Type B pancreatic cell (in vitro differentiated cells): ENCODE data around the gene HNRNPF. TPM values are rescaled to one million over a fixed set of nuclear protein-coding genes. Genes with fewer than 3 reads are reported as not detected.
A peak's percentile ranks its signal among the peaks of the same experiment; 100 is the strongest.

Experiments
- DNase-seq: peaks from one replicate; pipeline ENCODE4 v3.0.0; 2021; ENCODE audit warnings: mixed read lengths; ENCODE audit not compliant: unreplicated experiment; ENCODE audit errors: extremely low spot score
- H3K27ac Mint-ChIP-seq: 2 replicates; pipeline ENCODE4 v1.8.0; 2021; ENCODE audit warnings: mild to moderate bottlenecking, mixed read lengths
- H3K27me3 Mint-ChIP-seq: 2 replicates; pipeline ENCODE4 v1.8.0; 2021; ENCODE audit warnings: mixed read lengths
- H3K36me3 Mint-ChIP-seq: 2 replicates; pipeline ENCODE4 v1.8.0; 2021; ENCODE audit warnings: mixed read lengths
- H3K4me1 Mint-ChIP-seq: one replicate; pipeline ENCODE4 v1.8.0; 2021; ENCODE audit warnings: mixed read lengths; ENCODE audit not compliant: unreplicated experiment
- H3K4me3 Mint-ChIP-seq: 2 replicates; pipeline ENCODE4 v1.8.0; 2021; ENCODE audit warnings: mild to moderate bottlenecking, mixed read lengths
- H3K9me3 Mint-ChIP-seq: 2 replicates; pipeline ENCODE4 v1.8.0; 2021; ENCODE audit warnings: mixed read lengths
- total RNA-seq: library from RNA; stranded (reverse); gene quantifications from 2 replicates; pipeline ENCODE4 v1.2.1, GENCODE V29; 2021; ENCODE audit warnings: low replicate concordance
- TF ChIP-seq, protein P1 (sequence below): fragments of 200-600 bp; sonication (generic); conservative IDR thresholded peaks from 2 replicates; pipeline ENCODE4 v1.5.0; 2021; ENCODE audit warnings: antibody characterized with exemption, mild to moderate bottlenecking

The HNRNPF gene
- total RNA-seq, 1 donor from 2014 or later, result 220 TPM

DNA sequence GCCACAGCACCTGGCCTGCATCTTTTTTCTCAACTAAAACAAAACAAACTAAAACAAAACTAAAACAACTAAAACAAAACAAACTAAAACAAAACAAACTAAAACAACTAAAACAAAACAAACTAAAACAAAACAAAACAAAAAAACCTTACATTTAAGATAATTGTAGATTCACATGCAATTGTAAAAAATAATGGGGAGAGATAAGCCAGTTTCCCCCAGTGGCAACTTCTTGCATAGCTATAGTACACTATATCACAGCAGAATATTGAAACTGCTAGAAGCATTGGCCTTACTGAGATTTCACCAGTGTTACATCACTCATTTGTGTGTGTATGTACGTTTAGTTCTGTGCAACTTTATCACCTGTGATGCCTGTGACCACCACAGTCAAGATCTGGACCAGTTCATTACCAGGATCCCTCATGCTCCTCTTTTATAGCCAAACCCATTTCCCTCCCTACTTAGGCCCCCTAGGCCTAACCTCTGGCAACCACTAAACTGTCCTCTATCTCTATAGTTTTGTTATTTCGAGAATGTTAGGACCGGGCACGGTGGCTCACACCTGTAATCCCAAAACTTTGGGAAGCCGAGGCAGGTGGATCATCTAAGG is 28.3 kb downstream of the HNRNPF start:
- H3K4me3 Mint-ChIP-seq, result no peak overlapping the region
- H3K27ac Mint-ChIP-seq, result peak overlapping the region; percentile 90
- H3K36me3 Mint-ChIP-seq, result no peaks in the 10 kb centered on the region
- H3K4me1 Mint-ChIP-seq, result peaks cover 7% of the 10 kb centered on the region
- H3K9me3 Mint-ChIP-seq, result no peaks in the 10 kb centered on the region
- DNase-seq, result no peak
- TF ChIP-seq, protein P1, sequence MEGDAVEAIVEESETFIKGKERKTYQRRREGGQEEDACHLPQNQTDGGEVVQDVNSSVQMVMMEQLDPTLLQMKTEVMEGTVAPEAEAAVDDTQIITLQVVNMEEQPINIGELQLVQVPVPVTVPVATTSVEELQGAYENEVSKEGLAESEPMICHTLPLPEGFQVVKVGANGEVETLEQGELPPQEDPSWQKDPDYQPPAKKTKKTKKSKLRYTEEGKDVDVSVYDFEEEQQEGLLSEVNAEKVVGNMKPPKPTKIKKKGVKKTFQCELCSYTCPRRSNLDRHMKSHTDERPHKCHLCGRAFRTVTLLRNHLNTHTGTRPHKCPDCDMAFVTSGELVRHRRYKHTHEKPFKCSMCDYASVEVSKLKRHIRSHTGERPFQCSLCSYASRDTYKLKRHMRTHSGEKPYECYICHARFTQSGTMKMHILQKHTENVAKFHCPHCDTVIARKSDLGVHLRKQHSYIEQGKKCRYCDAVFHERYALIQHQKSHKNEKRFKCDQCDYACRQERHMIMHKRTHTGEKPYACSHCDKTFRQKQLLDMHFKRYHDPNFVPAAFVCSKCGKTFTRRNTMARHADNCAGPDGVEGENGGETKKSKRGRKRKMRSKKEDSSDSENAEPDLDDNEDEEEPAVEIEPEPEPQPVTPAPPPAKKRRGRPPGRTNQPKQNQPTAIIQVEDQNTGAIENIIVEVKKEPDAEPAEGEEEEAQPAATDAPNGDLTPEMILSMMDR, result peak; percentile 52
- no peaks in the 10 kb centered on the region for H3K27me3 Mint-ChIP-seq

- Mint-ChIP-seq H3K9me3 (no peaks in the 10 kb centered on the region), H3K4me1 (peaks cover 9% of the 10 kb centered on the region), H3K36me3 (no peaks in the 10 kb centered on the region), H3K27me3 (no peaks in the 10 kb centered on the region), H3K27ac (peak overlapping the region; percentile 85), H3K4me3 (no peak overlapping the region)
- TF ChIP-seq, protein P1, result peak; percentile 45
- no peak for DNase-seq
Observed at GRCh38 chr10:43377424-43377883, 31.5 kb downstream of the HNRNPF start.

- DNase-seq, result no peak
- peaks cover 9% of the 10 kb centered on the region for H3K4me1 Mint-ChIP-seq
- H3K9me3 Mint-ChIP-seq, result no peaks in the 10 kb centered on the region
- no peaks in the 10 kb centered on the region for H3K27me3 Mint-ChIP-seq
- no peaks in the 10 kb centered on the region for H3K36me3 Mint-ChIP-seq
- no peak overlapping the region for H3K4me3 Mint-ChIP-seq
- TF ChIP-seq, protein P1, result no peak
- H3K27ac Mint-ChIP-seq, result peak overlapping the region; percentile 85
Observed at GRCh38 chr10:43376828-43377423, 32.1 kb downstream of the HNRNPF start.

GRCh38 chr10:43376046-43376635 is 32.8 kb downstream of the HNRNPF start:
- Mint-ChIP-seq H3K4me1 (peaks cover 9% of the 10 kb centered on the region), H3K4me3 (no peak overlapping the region)

DNA sequence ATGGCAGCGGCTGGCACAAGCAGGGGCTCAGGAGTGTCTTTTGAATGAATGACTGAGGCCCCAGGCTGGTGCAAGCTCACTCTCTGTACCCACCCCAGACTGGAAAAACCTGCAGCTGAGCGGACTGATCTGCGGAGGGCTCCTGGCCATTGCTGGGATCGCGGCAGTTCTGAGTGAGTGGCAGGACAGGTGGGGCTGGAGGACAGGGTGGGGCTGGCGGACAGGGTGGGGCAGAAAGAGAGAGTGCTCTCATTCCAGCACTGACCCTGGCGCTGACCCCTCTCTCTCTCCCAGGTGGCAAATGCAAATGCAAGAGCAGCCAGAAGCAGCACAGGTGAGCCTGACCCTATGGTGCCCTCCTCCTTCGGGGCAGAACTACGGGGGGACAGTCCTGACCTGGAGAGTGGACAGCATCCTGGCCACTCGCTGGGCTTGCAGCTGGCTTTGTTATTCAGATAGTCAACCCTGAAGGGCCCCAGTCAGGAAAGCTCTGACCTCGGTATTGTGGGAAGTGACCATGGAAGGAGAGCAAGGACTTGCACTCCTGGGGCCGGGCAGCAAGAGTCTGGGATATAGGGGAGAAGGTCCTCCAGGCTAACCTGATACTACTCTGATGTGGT is 33.5 kb downstream of the HNRNPF start:
- TF ChIP-seq, protein P1, result no peak
- Mint-ChIP-seq H3K4me1 (peaks cover 9% of the 10 kb centered on the region), H3K9me3 (no peaks in the 10 kb centered on the region), H3K27ac (peak overlapping the region; percentile 95), H3K36me3 (no peaks in the 10 kb centered on the region), H3K4me3 (peak overlapping the region; percentile 73), H3K27me3 (no peaks in the 10 kb centered on the region)
- no peak for DNase-seq

More at GRCh38 chr10:43376046-43376635, 32.8 kb downstream of the HNRNPF start:
- H3K27ac Mint-ChIP-seq, result peak overlapping the region; percentile 85
- no peaks in the 10 kb centered on the region for H3K36me3 Mint-ChIP-seq
- TF ChIP-seq, protein P1, result no peak
- H3K27me3 Mint-ChIP-seq, result no peaks in the 10 kb centered on the region
- no peaks in the 10 kb centered on the region for H3K9me3 Mint-ChIP-seq
- DNase-seq, result no peak
